Stimulated activated CD8-positive, alpha-beta memory T cell treated with anti-CD3 and anti-CD28 coated beads, Interleukin-15, amount 100 ng/mL, for 48 hours (primary cell): ENCODE measurements around the gene HSPA12A.

Experiments used
- DNase-seq, 2 donors: peaks; one replicate each; pipeline ENCODE4 v3.0.0-alpha.2; 2020; ENCODE audit warnings: low read depth in 2 of 2

The HSPA12A gene

DNA sequence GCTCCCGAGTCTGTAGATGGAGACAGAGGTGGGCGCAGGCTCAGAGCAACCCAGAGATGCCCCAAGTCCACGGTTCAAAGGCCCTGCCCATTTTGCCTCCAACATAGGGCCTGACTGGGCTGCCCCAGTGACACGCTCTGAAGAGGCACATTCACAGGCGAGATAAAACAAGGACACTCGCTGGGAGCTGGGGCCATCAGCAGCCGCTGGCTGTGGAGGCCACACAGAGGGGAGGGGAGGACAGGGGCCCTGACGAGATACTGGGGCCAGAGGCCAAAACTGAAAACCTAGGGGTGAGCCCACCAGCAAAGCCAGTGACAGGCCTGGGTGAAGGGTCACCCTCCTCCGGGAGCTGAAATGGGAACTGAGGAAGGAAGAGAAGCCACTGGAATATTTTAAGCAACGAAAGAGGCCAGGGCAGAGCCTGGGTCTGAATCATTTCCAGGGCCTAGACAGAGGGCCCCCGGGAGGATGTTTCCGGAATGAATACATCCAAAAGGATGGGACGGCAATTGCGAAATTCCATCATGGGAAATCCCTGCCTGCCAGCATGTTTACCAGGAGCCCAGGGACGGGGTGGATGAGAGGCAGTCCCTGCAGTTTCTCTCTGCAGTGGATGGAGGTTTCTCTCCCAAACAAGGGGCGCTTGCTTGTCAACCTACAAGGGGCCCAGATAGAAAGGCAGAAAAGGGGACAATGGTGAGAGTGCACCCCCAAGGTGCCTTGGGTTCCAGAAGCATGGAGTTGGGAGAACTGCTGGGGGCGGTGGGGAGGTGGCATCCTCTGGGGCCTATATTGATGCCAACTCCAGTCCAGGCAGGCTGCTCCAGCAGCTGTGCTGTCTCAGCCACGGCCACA, 29.0 kb upstream of the HSPA12A start:
- no peak for DNase-seq

DNA sequence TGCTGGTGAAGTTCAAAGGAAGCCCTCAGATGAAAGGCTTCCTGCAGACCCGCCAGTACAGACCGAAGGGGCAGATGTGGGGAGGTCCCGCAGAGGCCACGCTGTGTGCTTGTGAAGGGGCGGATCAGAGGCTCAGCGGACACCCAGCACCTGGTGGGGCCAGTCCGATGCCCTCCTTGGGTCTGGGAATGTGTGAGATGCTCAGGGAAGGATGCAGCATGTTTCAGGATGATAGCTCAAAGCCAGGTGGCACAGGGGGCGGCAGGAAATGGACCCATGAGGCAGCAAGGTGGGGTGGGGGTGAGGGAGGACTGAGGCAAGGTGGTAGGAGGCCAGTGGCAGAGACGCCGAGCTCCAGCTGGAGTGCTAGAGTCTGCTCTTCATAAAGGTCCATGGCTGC, 27.9 kb upstream of the HSPA12A start:
- no peak for DNase-seq

DNA sequence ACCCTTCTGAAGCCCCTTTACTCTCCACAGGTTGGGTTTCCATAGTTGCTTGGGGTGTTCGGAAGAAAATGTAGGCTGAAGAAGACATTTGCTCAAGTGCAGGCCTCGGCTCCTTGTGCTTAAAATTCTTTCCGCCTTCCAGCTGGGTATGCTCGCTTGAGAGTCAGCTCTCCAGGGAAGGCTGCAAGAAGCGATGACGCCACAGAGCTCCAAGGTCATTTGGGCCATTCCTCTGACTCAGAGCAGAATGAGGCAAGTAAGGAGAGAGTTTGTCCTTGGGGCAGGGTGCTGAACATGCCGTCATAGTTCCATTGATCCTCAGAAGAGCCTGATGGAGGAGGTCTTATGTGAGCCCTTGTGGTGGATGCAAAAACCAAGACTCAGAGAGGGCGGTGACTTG, 27.4 kb upstream of the HSPA12A start:
- no peak for DNase-seq

DNA sequence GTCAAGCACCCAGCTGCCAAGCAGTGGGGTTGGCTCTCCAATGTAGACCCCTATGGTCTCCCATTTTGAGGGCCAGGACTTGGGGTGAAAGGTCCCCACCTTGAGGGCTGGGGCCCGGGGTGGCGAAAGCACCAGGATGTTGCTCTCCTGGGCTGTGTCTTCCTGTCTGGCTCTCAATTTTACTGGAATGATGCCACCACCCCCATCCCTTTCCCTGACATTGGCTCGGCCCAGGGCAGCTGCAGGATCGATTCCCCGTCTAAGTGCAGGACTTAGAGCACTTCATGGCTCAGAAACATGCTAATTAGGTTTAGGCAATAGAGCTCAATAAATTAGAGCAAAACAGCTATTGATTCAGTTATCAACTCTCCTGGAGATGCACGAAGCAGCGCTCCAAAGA, 27.0 kb upstream of the HSPA12A start:
- DNase-seq, result no peak

DNA sequence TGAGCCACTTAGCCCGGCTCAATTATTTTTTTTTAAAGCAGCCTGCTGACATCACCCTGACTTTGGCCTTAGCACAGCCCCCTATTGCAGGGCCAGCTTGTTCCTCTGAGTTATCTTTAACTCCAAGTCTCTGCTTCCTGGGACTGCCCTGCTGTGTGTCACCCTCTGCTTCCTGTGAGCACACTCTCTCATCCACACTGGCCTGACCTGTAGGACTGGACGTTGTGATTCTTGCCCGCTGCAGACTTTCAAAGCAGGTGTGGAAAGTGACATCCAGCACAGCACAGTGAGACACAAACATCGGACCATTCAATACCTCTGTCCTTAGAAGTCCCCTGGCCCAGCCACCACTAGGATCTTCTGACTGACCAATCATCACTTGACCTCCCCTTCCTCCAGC, 26.4 kb upstream of the HSPA12A start:
- no peak for DNase-seq

DNA sequence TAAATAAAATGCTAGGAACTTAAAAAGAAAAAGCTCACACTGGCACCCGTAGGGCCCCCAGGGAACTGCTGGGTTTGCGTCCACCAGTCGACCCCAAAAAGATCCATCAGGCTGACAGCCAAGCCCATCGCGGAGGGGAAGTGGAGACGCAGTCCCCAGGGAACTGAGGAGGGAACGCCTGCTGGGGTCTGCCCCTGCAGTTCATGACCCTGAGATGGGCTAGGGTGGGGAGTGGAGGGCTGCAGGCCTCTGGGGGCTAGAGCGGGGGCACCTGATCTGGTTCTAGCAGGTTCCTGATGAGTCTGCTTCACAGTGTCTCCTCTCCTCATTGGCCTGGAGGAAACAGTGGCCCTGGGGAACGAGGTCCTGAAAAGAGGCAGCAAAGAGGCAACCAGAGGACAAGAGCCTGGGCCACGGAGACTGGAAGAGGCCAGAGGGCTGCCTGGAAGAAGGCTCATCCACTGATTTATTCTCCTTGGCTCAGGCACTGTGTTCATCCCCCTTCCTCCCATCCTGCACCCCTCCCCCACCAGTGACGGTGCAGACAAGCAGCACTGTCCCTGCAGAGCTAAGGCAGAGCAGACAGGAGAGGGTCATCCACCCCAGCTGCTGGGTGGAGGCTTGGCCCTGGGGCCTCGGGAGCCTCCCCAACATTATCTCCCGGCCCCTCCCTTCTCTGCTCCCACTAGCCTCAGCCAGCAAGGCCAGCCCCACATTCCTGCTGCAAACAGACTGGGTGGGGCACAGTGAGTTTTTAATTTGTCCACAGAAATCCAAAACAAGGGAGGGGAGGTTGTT, 24.7 kb upstream of the HSPA12A start:
- DNase-seq, result no peak

DNA sequence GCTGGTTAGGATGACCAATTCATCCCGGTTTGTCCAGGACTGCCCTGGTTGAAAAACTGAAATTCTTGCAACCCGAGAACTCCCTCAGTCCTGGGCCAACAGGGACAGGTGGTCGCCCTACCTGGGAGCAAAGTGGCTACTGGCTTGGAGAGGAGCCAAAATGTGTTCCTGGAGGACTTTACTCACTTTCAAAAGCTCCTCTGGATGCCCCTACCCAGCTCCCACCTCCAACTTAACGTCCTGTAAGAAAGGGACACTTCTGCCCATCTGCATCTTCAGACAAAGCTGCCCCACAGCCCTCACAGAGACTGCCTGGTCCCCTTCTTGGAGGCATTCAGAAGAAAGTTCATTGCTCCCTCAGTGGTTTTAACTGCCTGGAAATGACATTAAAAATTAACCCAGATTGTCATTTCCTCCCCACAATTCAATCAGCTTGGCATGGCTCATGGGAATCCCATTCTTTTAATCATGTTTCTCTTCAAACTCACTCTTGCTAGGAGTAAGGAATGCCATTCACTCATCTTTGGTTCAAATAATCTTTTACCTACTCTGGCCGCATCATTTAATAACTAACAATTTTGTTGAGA, 24.0 kb upstream of the HSPA12A start:
- DNase-seq, result no peak

DNA sequence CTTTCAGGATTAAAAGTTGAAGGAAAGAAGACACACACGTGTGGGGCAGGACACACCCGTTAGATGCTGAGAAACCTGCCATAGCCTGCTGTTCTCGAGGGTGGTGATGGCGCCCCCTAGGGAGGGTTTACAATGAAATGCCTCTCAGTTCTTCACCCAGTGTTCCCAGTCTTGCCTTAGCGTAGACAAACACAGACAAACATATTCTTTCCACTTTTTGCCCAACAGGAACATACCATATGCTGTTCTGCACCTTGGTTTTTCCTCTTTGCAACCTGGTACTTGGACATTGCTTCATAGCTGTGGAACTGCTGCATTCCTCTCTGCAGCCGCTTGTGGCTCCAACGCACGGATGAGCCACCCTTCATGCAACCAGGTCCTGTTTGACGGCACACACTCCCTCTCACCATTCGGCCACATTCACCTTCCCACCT, 23.3 kb upstream of the HSPA12A start:
- no peak for DNase-seq

DNA sequence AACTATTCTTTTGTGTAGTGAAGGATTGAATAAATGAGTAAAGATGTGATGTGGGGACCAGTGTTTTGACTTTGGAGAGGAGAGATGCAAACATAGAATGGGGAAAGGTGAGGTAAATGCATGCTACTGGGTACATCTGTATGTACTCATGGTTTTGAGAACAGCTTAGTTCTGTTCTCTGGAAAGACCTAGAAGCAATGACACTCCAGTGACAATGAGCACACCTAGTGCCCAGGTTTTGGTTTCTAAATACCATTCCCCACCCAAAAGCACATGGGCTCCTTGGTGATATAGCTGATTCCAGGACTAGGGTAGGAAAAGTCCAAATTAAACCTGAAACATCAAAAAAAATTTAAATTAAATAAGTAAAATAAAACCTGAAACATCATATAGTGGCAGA, 22.6 kb upstream of the HSPA12A start:
- no peak for DNase-seq

DNA sequence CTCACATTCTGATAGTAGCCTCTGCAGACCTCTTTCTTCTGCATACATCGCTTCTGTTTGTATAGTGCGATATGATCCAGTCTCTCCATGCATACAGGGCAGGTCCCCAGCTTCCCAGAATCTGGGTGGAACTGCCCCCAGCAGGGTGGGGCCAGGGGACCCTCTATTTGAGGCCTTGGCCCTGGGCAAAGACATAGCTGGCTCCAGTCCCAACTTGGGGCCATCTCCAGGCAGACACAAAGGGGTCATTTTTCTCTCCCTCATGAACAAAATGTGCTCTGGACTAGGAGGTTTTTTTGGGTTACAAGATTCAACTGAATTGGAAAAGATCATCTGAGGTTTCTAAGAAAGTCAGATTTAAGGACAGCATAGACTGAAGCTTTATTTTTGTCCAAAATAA, 21.1 kb upstream of the HSPA12A start:
- no peak for DNase-seq

DNA sequence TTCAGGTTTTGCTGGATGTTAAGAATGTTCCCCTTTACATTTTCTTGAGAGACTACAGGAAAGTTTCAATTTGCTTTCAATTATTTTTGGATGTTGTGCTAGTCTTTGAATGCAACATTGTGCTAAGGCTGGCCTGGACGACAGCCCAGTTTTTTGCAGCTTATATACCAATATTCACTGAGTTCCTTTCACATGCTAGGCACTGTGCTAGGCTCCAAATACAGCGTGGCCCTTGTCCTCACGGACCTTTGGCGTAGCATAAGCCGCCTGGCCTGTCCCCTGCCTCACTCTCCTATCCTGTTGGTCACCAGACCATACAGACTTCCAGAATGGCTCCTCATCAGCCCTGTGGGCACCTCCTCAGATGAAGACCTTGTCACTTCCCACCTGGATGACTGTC, 19.5 kb upstream of the HSPA12A start:
- no peak for DNase-seq

DNA sequence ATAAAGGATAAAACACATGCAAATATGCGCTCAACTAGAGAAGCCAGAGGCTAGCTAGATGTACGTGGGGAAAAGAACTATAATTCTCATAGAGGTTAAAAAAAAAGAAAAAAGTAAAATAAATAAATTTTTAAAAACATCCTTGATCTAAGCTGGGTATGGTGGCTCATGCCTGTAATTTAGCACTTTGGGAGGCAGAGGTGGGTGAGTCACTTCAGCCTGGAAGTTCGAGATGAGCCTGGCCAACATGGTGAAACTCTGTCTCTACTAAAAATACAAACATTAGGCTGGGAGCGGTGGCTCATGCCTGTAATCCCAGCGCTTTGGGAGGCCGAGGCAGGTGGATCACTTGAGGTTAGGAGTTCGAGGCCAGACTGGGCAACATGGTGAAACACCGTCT, 18.6 kb upstream of the HSPA12A start:
- no peak for DNase-seq

DNA sequence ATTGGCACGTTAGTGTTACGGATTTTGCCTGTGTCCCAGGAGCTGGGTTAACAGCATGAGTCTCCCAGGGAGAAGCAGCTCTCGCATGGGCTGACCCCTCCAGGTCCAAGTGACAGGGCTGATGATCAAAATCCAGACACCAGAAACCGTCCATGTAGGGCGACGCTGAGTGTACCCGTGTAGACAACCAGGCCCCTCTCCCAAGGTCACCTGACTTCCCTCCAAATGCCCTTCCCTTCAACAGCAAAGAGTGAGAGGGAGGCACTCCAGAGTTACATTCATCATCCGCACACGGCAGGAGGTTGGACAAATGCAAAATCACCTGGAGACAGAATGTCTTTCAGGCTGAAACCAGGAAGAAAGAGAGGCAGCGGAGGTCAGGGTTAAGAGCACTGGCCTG, 14.9 kb upstream of the HSPA12A start:
- DNase-seq, result no peak

DNA sequence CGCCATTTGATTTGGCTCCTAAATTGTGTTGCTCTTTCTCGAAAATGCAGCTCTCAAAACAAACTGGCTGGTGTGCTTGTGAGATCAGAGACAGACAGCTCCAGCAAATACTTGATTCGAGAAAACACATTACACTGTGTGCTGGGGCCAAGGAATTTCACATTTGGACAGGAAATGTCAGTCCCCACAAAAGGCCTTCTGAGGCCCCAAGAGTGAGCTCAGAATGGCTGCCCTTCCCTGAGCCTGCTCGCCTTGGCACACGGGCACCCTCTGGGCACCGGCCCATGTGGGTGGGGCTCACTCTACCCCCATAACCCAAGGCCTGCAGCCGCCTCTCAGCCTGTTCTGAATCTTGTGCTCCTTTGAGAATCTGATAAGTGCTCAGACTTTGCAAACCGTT, 13.9 kb upstream of the HSPA12A start:
- no peak for DNase-seq

DNA sequence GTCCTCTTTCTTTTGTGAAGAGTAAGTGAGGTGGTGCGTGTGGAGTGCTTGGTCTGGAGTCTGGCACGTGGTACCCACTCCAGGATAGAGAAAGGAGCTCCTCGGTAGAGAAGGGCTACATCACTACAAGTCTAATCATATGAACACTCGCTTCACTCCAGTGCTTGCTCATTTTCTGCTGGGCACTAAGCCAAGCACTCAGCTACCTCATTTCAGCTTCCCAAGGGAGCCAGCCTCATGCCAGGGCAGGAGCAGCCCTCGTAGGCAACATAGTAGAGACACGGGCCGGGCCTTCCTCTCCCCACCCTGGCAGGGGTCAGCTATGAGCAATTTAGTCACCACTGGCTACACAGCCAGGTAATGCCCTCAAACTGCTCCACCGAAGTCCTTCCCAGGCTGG, 11.4 kb upstream of the HSPA12A start:
- no peak for DNase-seq

DNA sequence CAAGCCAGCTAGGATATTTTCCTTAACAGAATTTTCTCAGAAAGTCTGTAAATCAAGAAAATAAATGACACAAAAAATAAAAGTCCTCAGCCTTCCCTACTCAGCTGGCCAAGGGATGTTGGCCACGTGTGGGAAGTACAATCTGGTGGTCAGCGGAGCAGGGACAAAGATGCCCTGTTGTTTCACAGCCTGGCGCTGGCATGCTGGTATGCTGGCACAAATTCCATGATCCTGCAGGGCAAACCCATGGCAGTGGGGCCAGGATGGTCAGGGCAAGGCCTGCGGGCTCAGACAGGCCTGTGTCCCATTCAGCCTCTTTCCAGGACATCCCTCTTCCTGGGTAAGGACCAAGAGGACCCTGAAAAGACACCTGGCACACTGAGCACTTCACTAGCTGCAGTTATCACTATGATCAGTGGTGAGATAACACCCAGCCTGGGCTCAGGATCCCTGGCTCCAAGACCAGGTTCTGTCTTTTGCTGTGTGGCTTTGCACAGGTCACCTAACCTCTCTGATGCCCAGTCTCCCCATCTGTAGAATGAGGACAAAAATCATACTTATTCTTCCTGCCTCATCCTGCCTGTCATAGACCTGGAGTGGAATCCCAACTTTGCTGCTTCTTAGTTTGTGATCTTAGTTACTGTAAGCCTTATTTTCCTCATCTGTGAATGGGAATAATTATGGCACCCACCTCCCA, 10.8 kb upstream of the HSPA12A start:
- DNase-seq, result no peak

DNA sequence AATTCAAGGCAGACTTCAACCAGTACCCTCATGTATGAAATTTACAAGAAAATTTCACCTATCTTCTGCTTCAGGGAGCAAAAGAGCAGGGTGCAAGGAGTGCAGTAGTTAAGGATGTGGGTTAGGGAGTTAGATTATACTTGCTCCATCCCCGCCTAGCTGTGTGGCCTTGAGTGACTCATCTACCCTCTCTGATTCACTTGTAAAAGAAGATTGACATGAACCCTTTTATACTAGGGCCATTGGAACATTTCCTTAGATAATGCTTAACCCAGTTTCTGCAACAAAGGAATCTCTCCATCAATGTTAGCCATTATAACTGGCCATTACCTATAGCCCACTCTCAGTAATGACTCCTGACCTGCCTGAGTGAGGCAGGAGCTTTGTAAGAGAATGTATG, 10.2 kb upstream of the HSPA12A start:
- DNase-seq, result no peak

DNA sequence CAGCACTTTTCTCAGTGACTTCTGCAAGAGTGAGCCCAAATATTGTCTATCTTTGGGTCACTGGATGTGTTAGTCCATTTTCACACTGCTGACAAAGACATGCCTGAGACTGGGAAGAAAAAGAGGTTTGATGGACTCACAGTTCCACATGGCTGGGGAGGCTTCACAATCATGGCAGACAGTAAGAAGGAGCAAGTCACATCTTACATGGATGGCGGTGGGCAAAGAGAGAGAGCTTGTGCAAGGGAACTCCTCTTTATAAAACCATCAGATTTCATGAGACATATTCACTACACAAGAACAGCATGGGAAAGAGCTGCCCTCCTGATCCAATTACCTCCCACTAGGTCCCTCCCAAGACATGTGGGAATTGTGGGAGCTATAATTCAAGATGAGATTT, 6.1 kb upstream of the HSPA12A start:
- DNase-seq, result no peak

DNA sequence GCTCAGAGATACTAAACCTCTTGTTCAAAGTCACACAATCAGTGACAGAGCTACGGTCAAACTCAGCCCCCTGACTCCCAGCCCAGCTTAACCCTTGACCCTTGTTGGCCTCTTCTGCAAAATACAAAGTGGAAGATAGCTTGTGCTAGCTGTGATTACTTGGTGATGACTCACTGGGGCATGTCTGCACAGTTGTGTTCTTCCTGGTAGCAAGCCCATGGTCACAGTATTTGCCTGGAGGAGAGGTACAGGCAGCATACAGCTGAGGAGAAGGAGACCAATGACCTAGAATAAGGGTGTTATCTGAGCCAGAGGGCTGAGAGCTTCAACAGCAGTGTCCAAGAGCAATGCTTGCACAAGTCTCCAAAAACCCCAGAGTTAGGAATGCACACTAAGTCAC, 5.7 kb upstream of the HSPA12A start:
- no peak for DNase-seq

DNA sequence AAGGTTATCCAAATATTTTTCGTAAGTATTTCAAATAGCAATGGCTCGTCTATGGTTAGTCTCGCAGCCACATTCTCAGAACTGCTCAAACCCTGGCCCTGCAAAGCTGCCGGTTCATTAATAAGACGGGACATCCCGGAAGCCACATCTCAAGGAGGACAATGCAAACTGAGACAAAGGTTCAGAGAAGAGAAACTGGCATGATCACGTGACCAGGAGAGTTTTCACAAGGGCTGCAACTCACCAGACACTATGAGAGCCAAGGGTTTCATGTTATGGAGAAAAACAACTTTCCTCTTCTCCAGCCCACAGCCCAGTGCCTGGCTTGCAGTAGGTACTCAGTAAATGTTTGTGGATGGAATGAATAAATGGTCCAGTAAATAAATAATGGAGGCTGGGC, 5.0 kb upstream of the HSPA12A start:
- DNase-seq, result no peak

DNA sequence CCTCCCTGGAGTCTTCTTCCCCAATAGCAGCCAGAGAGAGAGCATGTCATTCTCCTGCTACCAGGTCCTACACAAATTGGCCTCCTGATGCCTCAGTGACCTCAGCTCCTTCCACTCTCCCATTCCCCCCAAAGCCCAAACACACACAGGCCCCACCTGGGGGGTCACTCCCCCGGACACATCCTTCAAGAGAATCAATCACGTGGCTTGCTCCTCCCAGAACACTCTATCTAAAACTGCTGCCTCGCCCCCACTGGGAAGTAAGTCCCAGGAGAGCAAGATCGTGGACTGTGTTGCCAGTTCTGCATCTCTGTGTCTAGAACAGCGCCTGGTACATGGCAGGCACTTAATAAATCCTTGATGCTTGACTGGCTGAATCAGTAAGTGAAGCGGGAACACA, 2.5 kb upstream of the HSPA12A start:
- DNase-seq, result no peak

DNA sequence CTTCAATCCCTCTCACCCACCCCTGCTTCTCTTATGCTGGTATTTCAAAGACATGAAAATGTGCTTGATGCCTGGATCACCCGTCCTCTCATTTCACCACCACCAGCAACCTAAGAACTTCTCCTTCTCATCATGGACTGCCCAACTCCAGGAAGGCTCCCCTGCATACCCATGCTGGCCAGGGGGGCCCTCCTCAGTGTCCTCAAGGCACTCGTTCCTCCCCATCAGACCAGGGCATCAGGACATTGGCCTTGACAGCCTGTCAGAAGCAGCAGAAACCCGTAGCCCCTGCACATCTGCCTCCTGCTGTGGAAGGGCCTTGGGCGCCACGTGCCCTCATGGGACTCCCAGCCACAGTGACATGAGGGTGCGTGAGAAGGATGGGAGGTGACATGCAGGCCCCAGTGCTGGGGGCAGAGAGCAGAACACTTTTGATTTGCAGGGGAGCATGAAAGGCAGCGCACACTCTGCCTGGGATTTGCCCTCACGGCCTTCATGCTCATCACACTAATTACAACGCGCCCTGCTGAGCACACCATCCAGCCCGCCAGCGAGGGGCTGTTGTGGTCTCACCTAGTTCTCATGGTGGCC, 1.9 kb upstream of the HSPA12A start:
- no peak for DNase-seq
